Mesendoderm (in vitro differentiated cells): Measurements from ENCODE around the gene LHX6.

Experiments
- DNase-seq: peaks from one replicate; pipeline ENCODE4 v3.0.0; 2013
- H2AK5ac ChIP-seq: 2 replicates; pipeline ENCODE4 v1.6.1; 2013; ENCODE audit warnings: low read length, inconsistent platforms
- H2BK120ac ChIP-seq: 2 replicates; pipeline ENCODE4 v1.6.1; 2013; ENCODE audit warnings: low read depth, mild to moderate bottlenecking, low read length, moderate library complexity, mixed read lengths
- H2BK15ac ChIP-seq: replicated peaks from 2 replicates; pipeline ENCODE4 v1.6.1; 2013; ENCODE audit warnings: low read depth, mild to moderate bottlenecking, moderate library complexity
- H2BK5ac ChIP-seq: 2 replicates; pipeline ENCODE4 v1.6.1; 2013; ENCODE audit warnings: low read length, inconsistent platforms
- H3K18ac ChIP-seq: 2 replicates; pipeline ENCODE4 v1.6.1; 2013; ENCODE audit warnings: mild to moderate bottlenecking, low read length, mixed read lengths
- H3K23ac ChIP-seq: one replicate; pipeline ENCODE4 v1.6.1; 2013; ENCODE audit warnings: low read length
- H3K27ac ChIP-seq: 2 replicates; pipeline ENCODE4 v1.5.1; 2013; ENCODE audit warnings: low read depth, mild to moderate bottlenecking, inconsistent platforms, low read length, moderate library complexity
- H3K27me3 ChIP-seq: 2 replicates; pipeline ENCODE4 v1.6.1; 2013; ENCODE audit warnings: low read length, control low read depth, mild to moderate bottlenecking, inconsistent platforms; ENCODE audit not compliant: insufficient read depth, poor library complexity
- H3K36me3 ChIP-seq: 2 replicates; pipeline ENCODE4 v1.6.1; 2013; ENCODE audit warnings: low read length, inconsistent platforms; ENCODE audit not compliant: control insufficient read depth, insufficient read depth
- H3K4ac ChIP-seq: one replicate; pipeline ENCODE4 v1.6.1; 2013; ENCODE audit warnings: low read depth, mild to moderate bottlenecking, low read length, moderate library complexity
- H3K4me1 ChIP-seq: 2 replicates; pipeline ENCODE4 v1.6.1; 2013; ENCODE audit warnings: low read depth, low read length, inconsistent platforms; ENCODE audit not compliant: control insufficient read depth
- H3K4me2 ChIP-seq: 2 replicates; pipeline ENCODE4 v1.6.1; 2013; ENCODE audit warnings: low read length
- H3K4me3 ChIP-seq: 2 replicates; pipeline ENCODE4 v1.5.1; 2013; ENCODE audit warnings: mild to moderate bottlenecking, low read length
- H3K56ac ChIP-seq: one replicate; pipeline ENCODE4 v1.6.1; 2013; ENCODE audit warnings: low read length
- H3K79me1 ChIP-seq: 2 replicates; pipeline ENCODE4 v1.6.1; 2013; ENCODE audit warnings: low read length, inconsistent platforms
- H3K79me2 ChIP-seq: 2 replicates; pipeline ENCODE4 v1.6.1; 2013; ENCODE audit warnings: mild to moderate bottlenecking, low read length; ENCODE audit not compliant: control insufficient read depth, insufficient read depth
- H3K9ac ChIP-seq: 2 replicates; pipeline ENCODE4 v1.6.1; 2013; ENCODE audit warnings: low read length, inconsistent platforms
- H4K5ac ChIP-seq: one replicate; pipeline ENCODE4 v1.6.1; 2013; ENCODE audit warnings: low read length
- H4K8ac ChIP-seq: one replicate; pipeline ENCODE4 v1.6.1; 2013; ENCODE audit warnings: low read depth, mild to moderate bottlenecking, control low read depth, low read length, moderate library complexity
- WGBS: extraction: QIAGEN DNeasy Blood & Tissue Kit; methylation state at CpG from one replicate; pipeline ENCODE4 v1.1.7; 2013; ENCODE audit warnings: low lambda C conversion rate, missing lambda C conversion rate; ENCODE audit not compliant: insufficient coverage; ENCODE audit errors: extremely low coverage; 5-methylcytosine and 5-hydroxymethylcytosine counted together

LHX6 gene

GRCh38 chr9:122258886-122259415 lies 30.2 kb upstream of the LHX6 start:
- Histone ChIP-seq H3K4me1 (peaks cover under 1% of the 10 kb centered on the region), H3K18ac (no peak overlapping the region), H3K23ac (no peak overlapping the region), H3K36me3 (peaks cover 4% of the 10 kb centered on the region), H3K79me1 (peaks cover 7% of the 10 kb centered on the region), H2BK15ac (no peak overlapping the region), H4K5ac (no peak overlapping the region), H3K27ac (no peak overlapping the region), H3K4me3 (no peak overlapping the region), H3K56ac (no peak overlapping the region), H2AK5ac (no peak overlapping the region), H3K4me2 (no peak overlapping the region), H3K9ac (no peak overlapping the region), H2BK120ac (no peak overlapping the region), H2BK5ac (no peak overlapping the region), H3K27me3 (no peaks in the 10 kb centered on the region), H3K4ac (no peak overlapping the region), H3K79me2 (peaks cover 10% of the 10 kb centered on the region), H4K8ac (no peak overlapping the region)
- no peak for DNase-seq
- no CpG with 5 or more reads among the region's 2 CpGs for WGBS

DNA sequence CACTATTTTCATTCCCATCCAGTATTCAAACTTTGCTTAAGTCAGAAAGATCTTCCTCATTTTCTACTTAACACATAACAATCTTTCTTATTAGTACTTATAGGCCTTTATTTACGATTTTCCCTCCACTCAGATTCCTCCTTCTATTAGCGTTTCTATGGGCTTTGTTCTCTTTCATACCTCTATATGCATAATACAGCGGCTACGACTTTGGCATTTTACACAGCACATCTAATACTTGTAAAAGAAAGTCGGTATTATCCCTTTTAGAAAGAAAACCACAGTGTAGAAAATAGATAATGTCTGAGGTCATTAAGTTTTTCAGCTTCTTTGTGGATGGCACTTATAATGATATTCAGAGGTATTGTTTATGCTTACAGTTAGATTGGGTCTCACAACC lies 27.4 kb upstream of the LHX6 start:
- no peaks in the 10 kb centered on the region for H3K27me3 ChIP-seq
- no peak overlapping the region for H2AK5ac ChIP-seq
- no peak overlapping the region for H2BK15ac ChIP-seq
- no peak overlapping the region for H3K23ac ChIP-seq
- H3K27ac ChIP-seq = no peak overlapping the region
- 100% methylated on average over 1 of the region's 5 CpGs for WGBS
- H3K79me2 ChIP-seq = no peaks in the 10 kb centered on the region
- H3K4me2 ChIP-seq = no peak overlapping the region
- no peak overlapping the region for H2BK5ac ChIP-seq
- no peak overlapping the region for H3K56ac ChIP-seq
- no peak overlapping the region for H3K9ac ChIP-seq
- no peak overlapping the region for H3K18ac ChIP-seq
- no peaks in the 10 kb centered on the region for H3K4me1 ChIP-seq
- H3K79me1 ChIP-seq = peaks cover 2% of the 10 kb centered on the region
- H3K4ac ChIP-seq = no peak overlapping the region
- no peak overlapping the region for H3K4me3 ChIP-seq
- no peak for DNase-seq
- peaks cover 6% of the 10 kb centered on the region for H3K36me3 ChIP-seq
- no peak overlapping the region for H4K8ac ChIP-seq
- H4K5ac ChIP-seq = no peak overlapping the region
- no peak overlapping the region for H2BK120ac ChIP-seq

DNA sequence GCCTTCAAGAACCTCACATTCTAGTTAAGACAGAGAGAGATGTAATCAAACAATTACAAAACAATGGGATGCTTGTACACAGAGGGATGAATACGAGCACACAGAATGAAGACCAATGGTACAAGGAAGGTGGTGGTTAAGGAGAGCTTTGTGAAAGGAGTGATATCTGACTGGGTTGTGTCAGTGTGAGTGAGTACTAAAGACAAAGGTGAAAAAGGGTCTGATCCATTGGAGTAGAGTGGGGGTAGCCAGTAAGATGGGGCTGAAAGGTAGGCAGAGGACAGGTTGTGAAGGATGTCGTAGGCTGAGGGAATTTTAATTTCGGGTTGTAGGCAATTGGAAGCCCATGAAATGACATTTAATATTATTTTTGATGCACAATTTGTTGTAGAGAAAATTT lies 26.0 kb upstream of the LHX6 start:
- H3K36me3 ChIP-seq = peaks cover 5% of the 10 kb centered on the region
- H3K79me2 ChIP-seq = no peaks in the 10 kb centered on the region
- H2BK15ac ChIP-seq = no peak overlapping the region
- no peak overlapping the region for H2BK5ac ChIP-seq
- no peak overlapping the region for H2BK120ac ChIP-seq
- no peak for DNase-seq
- H3K4me2 ChIP-seq = no peak overlapping the region
- no peak overlapping the region for H2AK5ac ChIP-seq
- peaks cover 2% of the 10 kb centered on the region for H3K79me1 ChIP-seq
- H3K27me3 ChIP-seq = no peaks in the 10 kb centered on the region
- no peak overlapping the region for H4K5ac ChIP-seq
- H3K27ac ChIP-seq = no peak overlapping the region
- H4K8ac ChIP-seq = no peak overlapping the region
- no peaks in the 10 kb centered on the region for H3K4me1 ChIP-seq
- WGBS = no CpG with 5 or more reads among the region's 3 CpGs
- H3K9ac ChIP-seq = no peak overlapping the region
- H3K56ac ChIP-seq = no peak overlapping the region
- no peak overlapping the region for H3K18ac ChIP-seq
- no peak overlapping the region for H3K4me3 ChIP-seq
- H3K4ac ChIP-seq = no peak overlapping the region
- H3K23ac ChIP-seq = no peak overlapping the region

DNA sequence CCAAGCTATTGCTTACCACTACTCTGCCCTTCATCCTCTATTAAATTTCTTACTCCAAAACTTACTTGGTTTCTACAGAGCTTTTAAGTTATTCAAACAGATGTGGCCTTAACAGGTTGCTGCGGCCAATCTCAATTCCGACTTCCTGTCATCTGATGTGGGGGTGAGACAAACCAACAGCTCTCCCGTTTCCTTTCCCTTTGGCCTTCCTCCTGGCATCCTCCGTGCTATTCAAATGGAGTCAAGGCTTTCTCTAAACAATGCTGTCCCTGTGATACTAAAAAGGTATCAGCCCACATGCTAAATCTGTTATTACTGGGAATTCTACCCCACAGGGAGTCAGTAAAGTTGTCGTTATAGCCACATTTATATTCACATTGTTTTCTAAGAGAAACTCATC lies 24.0 kb upstream of the LHX6 start:
- Histone ChIP-seq H2BK5ac (no peak overlapping the region), H3K4ac (no peak overlapping the region), H3K9ac (no peak overlapping the region), H3K18ac (no peak overlapping the region), H3K79me1 (peaks cover 2% of the 10 kb centered on the region), H3K27me3 (no peaks in the 10 kb centered on the region), H3K79me2 (no peaks in the 10 kb centered on the region), H3K4me3 (no peak overlapping the region), H2BK15ac (no peak overlapping the region), H2BK120ac (no peak overlapping the region), H2AK5ac (no peak overlapping the region), H3K56ac (no peak overlapping the region), H3K23ac (no peak overlapping the region), H4K5ac (no peak overlapping the region), H3K4me2 (no peak overlapping the region), H3K4me1 (no peaks in the 10 kb centered on the region), H3K27ac (no peak overlapping the region), H4K8ac (no peak overlapping the region), H3K36me3 (peaks cover 4% of the 10 kb centered on the region)
- DNase-seq = peak; percentile 20
- no CpG with 5 or more reads among the region's 5 CpGs for WGBS

GRCh38 chr9:122251351-122251750 lies 22.6 kb upstream of the LHX6 start:
- H3K18ac ChIP-seq = no peak overlapping the region
- H2BK15ac ChIP-seq = no peak overlapping the region
- H3K79me1 ChIP-seq = peaks cover 2% of the 10 kb centered on the region
- no peak overlapping the region for H2BK120ac ChIP-seq
- no peak overlapping the region for H3K4me2 ChIP-seq
- no peak for DNase-seq
- no peak overlapping the region for H2BK5ac ChIP-seq
- H3K27ac ChIP-seq = no peak overlapping the region
- H3K79me2 ChIP-seq = no peaks in the 10 kb centered on the region
- H3K23ac ChIP-seq = no peak overlapping the region
- no peaks in the 10 kb centered on the region for H3K4me1 ChIP-seq
- no peak overlapping the region for H3K9ac ChIP-seq
- no peak overlapping the region for H2AK5ac ChIP-seq
- no peak overlapping the region for H4K8ac ChIP-seq
- no peak overlapping the region for H3K4me3 ChIP-seq
- no peak overlapping the region for H3K56ac ChIP-seq
- peaks cover 4% of the 10 kb centered on the region for H3K36me3 ChIP-seq
- no CpG with 5 or more reads among the region's 2 CpGs for WGBS
- H3K27me3 ChIP-seq = no peaks in the 10 kb centered on the region
- no peak overlapping the region for H3K4ac ChIP-seq
- no peak overlapping the region for H4K5ac ChIP-seq

DNA sequence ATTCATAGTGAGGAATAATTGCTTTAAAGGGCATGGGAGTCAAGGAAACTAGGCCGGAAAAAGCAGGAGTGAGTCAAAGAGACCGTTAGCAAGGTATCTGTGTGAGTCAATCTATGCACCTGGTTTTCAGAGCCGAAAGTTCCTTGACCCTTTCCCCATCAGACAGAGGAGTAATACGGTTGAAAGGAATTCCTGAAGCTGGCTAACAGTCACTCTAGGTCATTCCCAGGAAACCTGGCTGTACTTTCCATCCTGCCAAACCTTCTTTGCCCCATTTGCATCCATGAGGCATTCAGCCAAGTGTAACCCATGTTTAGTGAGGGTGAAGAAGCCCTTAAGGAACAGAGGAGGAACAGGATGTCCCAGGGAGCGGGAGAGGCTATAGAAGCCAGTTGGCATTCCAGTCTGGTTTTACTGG lies 19.7 kb upstream of the LHX6 start:
- H3K4me3 ChIP-seq = no peak overlapping the region
- no peak overlapping the region for H3K9ac ChIP-seq
- H3K4ac ChIP-seq = no peak overlapping the region
- no peak for DNase-seq
- H2BK15ac ChIP-seq = no peak overlapping the region
- peaks cover 2% of the 10 kb centered on the region for H3K79me1 ChIP-seq
- no CpG with 5 or more reads among the region's 5 CpGs for WGBS
- no peak overlapping the region for H3K23ac ChIP-seq
- H2AK5ac ChIP-seq = no peak overlapping the region
- no peaks in the 10 kb centered on the region for H3K79me2 ChIP-seq
- H3K27ac ChIP-seq = no peak overlapping the region
- no peaks in the 10 kb centered on the region for H3K27me3 ChIP-seq
- no peak overlapping the region for H3K56ac ChIP-seq
- H3K36me3 ChIP-seq = peaks cover 6% of the 10 kb centered on the region
- no peak overlapping the region for H3K18ac ChIP-seq
- H4K8ac ChIP-seq = no peak overlapping the region
- no peak overlapping the region for H2BK5ac ChIP-seq
- H3K4me2 ChIP-seq = no peak overlapping the region
- no peak overlapping the region for H4K5ac ChIP-seq
- H3K4me1 ChIP-seq = no peaks in the 10 kb centered on the region
- no peak overlapping the region for H2BK120ac ChIP-seq
